Camera-type eye (tissue), 1 donor: ENCODE measurements around the gene OR52N2. TPM values are rescaled to one million over a fixed set of nuclear protein-coding genes. Genes with fewer than 3 reads are reported as not detected.

Experiments used
- total RNA-seq: library from RNA; depleted of rRNA; stranded (reverse); fragments of >200 nt; gene quantifications from one replicate; pipeline ENCODE4 v1.2.3, GENCODE V29; 2014

The OR52N2 gene
- not detected for total RNA-seq

GRCh38 chr11:5808500-5809121 is at the start of gene OR52N2:
Gene OR52N2 (plus strand): TSS chr11:5808924. CDS start chr11:5820336, 11,412 bp downstream.

GRCh38 chr11:5783255-5783654 is 25.5 kb upstream of the OR52N2 start, which contains the start of gene OR52N5:
Gene OR52N5 (minus strand): TSS chr11:5783355. CDS start chr11:5778634, 4,721 bp downstream.

GRCh38 chr11:5791165-5791564 is 17.6 kb upstream of the OR52N2 start, which contains the start of gene OR52N1:
Gene OR52N1 (minus strand): TSS chr11:5791265. CDS start chr11:5788816, 2,449 bp downstream.

GRCh38 chr11:5841797-5842196 is 33.1 kb downstream of the OR52N2 start, which contains the start of gene OR52E6:
Gene OR52E6 (minus strand): TSS chr11:5841897. CDS start chr11:5841897, 0 bp downstream.

GRCh38 chr11:5857590-5857989 is 48.9 kb downstream of the OR52N2 start, which contains the start of gene OR52E8:
Gene OR52E8 (minus strand): TSS chr11:5857690. CDS start chr11:5857690, 0 bp downstream.

Other genes starting within 250 kb of the OR52N2 start
- not detected for gene OR52B6, start 228.0 kb upstream of the OR52N2 start, total RNA-seq
- 5.8 TPM for gene TRIM6, start 212.3 kb upstream of the OR52N2 start, total RNA-seq
- gene TRIM34, start 183.9 kb upstream of the OR52N2 start, total RNA-seq: 5.4 TPM
- 23.4 TPM for gene TRIM5, start 123.8 kb upstream of the OR52N2 start, total RNA-seq
- 36.4 TPM for gene TRIM22, start 119.1 kb upstream of the OR52N2 start, total RNA-seq
- not detected for gene OR56B1, start 72.5 kb upstream of the OR52N2 start, total RNA-seq
- gene OR52N4, start 54.7 kb upstream of the OR52N2 start, total RNA-seq: not detected
- not detected for gene OR52N5, start 25.6 kb upstream of the OR52N2 start, total RNA-seq
- gene OR52N1, start 17.7 kb upstream of the OR52N2 start, total RNA-seq: not detected
- gene OR52E6, start 33.0 kb downstream of the OR52N2 start, total RNA-seq: not detected
- not detected for gene OR52E8, start 48.8 kb downstream of the OR52N2 start, total RNA-seq
- gene OR52E4, start 71.7 kb downstream of the OR52N2 start, total RNA-seq: not detected
- gene OR52E5, start 84.3 kb downstream of the OR52N2 start, total RNA-seq: not detected
- gene OR56A3, start 133.3 kb downstream of the OR52N2 start, total RNA-seq: not detected
- not detected for gene OR56A5, start 159.6 kb downstream of the OR52N2 start, total RNA-seq
- not detected for gene OR52L1, start 178.1 kb downstream of the OR52N2 start, total RNA-seq
- gene OR56A4, start 198.0 kb downstream of the OR52N2 start, total RNA-seq: 0.11 TPM
- 0.11 TPM for gene OR56A1, start 221.8 kb downstream of the OR52N2 start, total RNA-seq